RPMI8226 (cell line): ENCODE measurements around the gene SLC39A11.
"Not testable (repeated sequence)": the region's sequence is repeated elsewhere in the genome, so short reads cannot be mapped to it uniquely, and the experiment has no call there.

Source experiments
- DNase-seq: peaks from one replicate; pipeline ENCODE4 v3.0.0-alpha.2; 2015

The SLC39A11 gene

DNA sequence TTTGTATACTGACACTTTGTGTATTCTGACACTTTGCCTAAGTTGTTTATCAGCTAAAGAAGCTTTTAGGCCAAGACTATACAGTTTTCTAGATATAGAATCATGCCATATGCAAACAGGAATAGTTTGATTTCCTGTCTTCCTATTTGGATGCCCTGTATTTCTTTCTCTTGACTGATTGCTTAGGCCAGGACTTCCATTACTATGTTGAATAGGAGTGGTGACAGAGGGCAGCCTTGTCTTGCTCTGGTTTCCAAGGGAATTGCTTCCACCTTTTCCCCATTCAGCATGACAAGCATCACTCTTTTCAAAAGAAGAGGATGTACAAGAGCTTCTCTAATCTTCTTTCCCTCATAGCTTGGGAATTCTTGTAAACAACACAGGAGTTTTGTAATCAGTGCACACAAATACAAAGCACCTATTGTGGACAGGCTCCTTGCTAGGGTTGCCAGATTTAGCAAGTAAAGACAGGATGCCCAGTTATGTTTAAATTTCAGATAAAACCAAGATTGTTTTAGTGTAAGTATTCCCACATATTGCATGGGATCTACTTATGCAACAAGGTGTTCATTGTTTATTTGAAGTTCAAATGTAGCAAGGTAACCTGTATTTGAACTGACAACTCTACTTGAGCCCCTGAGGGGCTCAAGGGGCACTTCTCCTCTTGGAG, 233.5 kb downstream of the SLC39A11 start:
- no peak for DNase-seq

DNA sequence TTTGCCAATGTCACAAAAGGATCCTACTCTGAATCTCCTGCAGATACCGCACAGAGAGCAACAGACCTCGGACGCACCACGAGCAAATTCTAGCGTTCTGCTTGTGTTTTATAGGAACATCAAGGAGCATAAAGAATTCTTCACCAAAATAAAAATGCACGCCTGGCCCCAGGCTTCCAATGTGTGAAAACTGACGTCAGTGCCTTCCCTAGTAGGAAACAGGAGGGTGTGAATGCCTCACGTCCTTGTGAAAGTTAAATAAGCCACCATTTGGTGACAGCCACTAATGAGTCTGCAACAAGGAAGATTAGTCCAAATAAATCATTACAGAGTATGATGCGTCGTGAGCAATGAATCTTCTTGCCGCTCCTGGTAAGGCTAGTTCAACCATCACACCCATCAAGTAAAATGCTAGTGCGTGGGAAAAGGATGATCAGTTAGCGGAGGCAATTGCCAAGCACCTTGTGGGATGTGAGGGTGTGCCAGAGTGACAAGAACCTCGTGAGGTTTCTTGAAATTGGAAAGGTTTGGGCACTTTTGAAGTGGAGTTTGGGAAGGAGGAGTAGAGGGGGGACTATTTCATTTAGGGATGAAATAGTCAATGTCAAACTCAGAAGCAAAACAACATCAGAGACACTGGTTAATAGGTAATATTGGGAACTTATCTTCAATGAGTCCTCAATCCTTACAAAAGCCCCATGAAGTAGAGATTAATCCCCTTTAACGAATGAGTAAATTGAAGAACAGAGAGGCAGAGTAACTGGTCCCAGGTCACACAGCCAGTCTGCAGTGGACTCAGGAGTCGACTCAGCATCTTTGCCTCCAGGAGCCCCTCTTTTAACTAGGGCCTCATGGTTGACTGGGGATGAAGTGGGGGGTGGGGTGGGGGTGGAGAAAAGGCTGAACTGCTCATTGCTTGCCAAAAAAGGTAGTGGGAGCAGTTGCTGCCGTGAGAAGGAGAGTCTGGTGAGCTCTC, 238.8 kb downstream of the SLC39A11 start:
- no peak for DNase-seq

DNA sequence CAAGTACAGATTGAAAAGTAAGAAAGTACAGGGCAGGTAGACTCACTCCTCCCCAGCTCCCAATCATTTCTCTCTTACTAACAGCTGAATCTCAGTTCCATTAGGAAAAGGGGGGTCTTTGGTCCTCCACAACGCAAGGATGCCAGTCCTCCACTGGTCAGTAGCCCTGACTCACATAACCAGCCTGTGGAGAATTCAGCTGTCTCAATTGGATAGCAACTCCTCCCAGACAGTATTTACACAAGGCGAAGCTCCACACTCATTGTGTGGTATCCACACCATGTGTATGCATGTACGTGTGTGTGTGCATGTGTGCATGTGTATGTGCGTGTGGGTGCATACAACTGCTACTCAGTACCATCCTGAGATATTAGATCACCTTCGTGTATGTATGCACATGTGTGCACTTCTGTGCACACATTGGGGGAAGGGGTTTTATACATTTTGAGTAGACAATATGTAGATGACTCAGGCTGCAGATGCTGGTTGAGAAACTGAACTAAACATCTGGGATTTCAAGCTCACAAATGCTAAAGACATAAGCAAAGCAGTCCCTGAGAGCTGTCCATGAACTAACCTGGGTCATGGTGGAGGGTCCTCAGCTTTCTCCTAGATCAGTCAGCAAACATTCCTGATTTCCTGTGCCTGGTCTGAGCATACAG, 240.1 kb downstream of the SLC39A11 start:
- DNase-seq: no peak

GRCh38 chr17:72850410-72851118, 241.9 kb downstream of the SLC39A11 start:
- DNase-seq: no peak

GRCh38 chr17:72846399-72846798, 246.1 kb downstream of the SLC39A11 start:
- DNase-seq: no peak

GRCh38 chr17:72843591-72843990, 248.9 kb downstream of the SLC39A11 start:
- DNase-seq: no peak

DNA sequence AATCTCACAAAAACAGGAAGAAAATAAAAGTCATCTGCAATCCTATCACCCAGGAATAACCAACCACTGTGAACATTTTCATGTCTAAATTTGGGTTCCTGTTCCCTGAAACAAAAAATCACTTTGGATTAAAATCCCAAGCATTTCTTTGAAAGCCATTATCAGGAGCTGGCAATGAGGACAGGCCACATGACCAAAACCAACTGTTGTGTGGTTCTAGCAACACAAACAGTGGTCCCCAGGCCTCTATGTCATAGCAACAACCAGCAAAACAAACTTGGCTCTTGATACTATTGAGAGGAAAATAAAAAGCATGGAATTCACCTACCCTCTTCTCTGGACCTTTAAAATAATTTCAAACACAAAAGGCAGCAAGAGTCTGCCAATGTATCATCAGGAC, 252.5 kb downstream of the SLC39A11 start:
- no peak for DNase-seq

- no peak for DNase-seq
Measured at GRCh38 chr17:72839131-72839725, 253.3 kb downstream of the SLC39A11 start.

DNA sequence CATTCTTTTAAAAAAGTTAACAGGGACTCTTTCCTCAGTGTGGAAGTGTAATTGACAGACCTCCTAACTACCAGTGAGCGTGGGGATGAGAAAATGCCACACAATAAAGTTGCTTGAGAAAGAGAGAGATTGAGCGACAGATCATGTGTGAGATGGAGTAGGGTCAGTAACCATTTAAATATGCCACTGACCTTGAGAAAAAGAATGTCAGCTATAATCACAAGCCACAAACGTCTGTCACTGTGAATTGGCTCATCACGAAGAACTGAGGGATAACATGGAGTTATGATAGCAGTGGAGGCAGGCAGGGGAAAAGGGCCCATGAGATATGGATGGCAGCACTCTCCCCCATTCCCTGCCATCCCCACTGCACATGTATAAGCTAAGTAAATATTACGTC, 253.9 kb downstream of the SLC39A11 start:
- DNase-seq: no peak

DNA sequence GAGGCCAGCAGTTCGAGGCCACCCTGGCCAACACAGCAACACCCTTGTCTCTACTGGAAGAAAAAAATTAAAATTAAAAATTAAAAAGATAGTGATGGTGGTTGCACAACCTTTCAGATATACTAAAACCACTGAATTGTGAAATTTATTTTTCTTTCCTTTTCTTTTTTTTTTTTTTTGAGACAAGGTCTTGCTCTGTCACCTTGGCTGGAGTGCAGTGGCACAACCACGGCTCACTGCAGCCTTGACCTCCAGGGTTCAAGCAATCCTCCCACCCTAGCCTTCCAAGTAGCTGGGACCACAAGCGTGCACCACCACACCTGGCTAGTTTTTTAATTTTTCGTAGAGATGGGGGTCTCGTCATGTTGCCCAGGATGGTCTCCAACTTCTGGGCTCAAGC, 254.4 kb downstream of the SLC39A11 start:
- no peak for DNase-seq

- no peak for DNase-seq
Measured at GRCh38 chr17:72837335-72837734, 255.2 kb downstream of the SLC39A11 start.

- DNase-seq: no peak
Measured at GRCh38 chr17:72833128-72833765, 259.2 kb downstream of the SLC39A11 start.

GRCh38 chr17:72832306-72832705, 260.2 kb downstream of the SLC39A11 start:
- DNase-seq: no peak

DNA sequence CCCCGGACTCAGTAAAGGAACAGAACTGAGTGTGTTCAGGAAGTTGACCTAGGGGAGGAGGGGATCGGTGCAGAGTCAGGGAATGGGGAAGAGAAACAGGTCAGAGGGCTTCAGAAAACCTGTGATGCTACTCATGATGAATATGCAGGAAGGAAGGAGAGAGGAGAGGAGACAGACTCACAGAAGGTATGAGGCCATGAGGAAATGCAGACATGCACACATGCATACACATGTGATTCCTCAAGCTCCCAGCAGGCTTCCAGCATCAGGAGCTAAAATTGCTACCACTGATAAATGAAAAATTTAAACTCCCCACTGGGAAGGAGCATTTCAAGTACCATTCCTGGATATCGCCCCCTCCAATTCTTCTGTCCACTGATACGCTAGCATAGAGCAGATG, 262.6 kb downstream of the SLC39A11 start:
- no peak for DNase-seq

- DNase-seq: no peak
Measured at GRCh38 chr17:72826602-72827001, 265.9 kb downstream of the SLC39A11 start.

DNA sequence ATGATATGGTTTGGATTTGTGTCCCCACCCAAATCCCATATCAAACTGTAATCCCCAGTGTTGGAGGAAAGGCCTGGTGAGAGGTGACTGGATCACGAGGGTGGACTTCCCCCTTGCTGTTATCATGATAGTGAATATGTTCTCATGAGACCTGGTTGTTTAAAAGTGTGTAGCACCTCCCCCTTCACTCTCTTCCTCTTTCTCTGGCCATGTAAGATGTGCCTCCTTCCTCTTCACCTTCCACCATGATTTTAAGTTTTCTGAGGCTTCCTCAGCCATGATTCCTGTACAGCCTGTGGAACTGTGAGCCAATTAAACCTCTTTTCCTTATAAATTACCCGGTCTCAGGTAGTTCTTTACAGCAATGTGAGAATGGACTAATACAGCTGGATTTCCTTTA, 266.4 kb downstream of the SLC39A11 start:
- DNase-seq: not testable (repeated sequence)

DNA sequence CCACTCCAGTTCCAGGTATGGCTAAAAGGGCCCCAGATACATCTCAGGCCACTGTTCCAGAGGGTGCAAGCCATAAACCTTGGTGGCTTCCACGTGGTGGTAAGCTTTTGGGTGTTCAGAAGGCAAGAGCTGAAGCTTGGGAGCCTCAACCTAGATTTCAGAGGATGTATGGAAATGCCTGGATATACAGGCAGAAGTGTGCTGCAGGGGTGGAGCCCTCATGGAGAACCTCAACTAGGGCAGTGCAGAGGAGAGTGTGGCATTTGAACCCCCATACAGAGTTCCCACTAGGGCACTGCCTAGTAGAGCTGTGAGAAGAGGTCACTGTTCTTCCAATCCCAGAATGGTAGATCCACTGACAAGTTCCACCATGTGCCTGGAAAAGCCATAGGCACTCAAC, 267.3 kb downstream of the SLC39A11 start:
- DNase-seq: no peak

- not testable (repeated sequence) for DNase-seq
Measured at GRCh38 chr17:72824267-72824666, 268.2 kb downstream of the SLC39A11 start.

DNA sequence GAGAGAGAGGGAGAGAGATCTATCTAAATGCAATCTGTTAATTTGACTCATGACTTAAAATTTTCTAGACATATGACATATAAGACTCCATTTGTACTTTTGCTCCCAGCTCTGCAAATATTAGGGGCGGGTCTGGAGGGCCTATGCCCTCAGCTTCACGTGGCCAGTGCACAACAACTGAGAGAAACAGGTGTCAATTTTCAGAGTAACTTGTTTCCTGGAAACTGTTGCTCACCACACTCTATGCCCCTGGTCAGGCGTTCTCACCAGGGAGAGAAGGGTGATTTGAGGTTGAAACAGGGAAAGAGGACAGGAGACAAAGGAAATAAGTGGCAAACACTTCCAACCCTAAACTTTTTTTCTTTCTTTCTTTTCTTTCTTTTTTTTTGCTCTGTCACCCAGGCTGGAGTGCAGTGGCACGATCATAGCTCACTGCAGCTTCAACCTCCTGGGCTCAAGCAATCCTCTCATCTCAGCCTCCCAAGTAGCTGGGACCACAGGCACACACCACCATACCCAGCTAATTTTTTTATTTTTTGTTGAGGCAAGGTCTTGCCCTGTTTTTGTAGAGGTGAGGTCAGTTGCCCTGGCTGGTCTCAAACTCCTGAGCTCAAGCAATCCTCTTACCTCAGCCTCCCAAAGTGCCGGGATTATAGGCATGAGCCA, 270.0 kb downstream of the SLC39A11 start:
- no peak for DNase-seq

DNA sequence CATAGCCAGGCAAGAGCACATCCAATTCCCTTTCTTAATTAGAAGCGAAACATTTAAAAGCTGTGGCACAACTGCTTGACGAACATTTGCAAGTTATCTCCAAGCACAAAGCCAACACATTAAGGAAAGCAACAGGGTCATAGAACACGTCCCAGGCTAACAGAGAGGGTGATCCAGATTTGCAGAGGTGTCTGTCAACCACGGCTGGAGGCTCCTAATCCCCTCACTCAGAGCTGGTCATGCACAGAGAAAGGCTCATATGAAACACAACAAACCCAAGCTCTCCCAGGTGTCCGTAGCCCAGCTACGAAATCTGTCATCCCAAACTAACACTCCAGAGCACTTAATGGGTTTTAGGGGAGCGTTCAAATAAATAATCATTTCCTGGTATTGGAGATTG, 276.1 kb downstream of the SLC39A11 start:
- DNase-seq: no peak

DNA sequence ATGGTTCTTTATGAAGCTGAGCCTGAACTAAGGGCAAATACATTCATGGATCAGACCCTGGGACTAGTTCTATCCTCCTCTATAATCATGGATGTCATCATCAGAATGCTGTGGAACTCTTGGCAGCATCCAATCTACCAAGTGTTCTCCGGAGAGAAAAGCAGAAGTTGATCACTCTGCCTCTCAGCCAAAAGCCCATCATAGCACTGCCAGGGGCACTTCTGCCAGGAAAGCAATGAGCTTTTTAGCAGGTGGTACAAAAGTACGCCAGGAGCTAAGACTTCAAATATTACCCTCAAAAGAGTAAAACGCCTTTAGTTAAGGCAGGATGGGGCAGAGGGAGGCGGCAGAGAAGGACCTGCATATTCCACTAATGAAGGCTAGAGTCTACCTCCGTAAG, 279.0 kb downstream of the SLC39A11 start:
- no peak for DNase-seq
